ENCODE results near the gene HES7.
"Not testable (repeated sequence)": the region's sequence is repeated elsewhere in the genome, so short reads cannot be mapped to it uniquely, and the experiment has no call there.

Gene HES7

DNA sequence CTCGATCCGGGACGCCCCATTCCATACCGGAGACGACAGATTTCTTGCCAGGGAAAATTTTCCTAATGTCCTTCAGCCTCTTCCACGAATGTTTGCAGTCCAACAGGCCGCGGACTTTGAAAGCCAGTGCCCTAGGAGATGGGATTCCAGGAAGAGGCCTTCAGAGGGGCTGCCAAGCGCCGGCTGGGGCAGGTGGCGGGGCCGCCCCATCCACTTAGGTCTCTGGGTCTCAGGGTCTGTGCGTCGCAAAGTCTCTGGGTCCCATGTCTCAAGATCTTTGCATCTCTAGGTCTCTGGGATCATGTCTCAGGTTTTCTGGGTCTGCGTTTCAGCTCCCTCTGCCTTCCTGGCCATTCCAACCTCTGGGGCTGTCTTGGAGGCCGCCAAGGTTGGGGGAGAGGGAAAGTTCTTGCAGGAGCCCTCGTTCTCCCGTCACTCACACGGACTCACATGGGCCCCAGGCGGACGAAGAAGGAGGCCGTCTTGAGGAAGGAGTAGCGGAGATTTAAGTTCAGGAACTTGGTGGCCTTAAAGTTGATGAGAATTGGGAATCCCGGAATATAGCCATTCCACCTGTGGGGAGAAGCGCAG, 43.6 kb downstream of the HES7 start:
- peak; percentile 61 for TF ChIP-seq CTCF (IDR thresholded peaks at IDR 0.05; ENCODE audit: poor library complexity, severe bottlenecking)
- ATAC-seq (ENCODE audit: low read depth) (no peak), DNase-seq (ENCODE audit: low spot score) (no peak)
- H3K4me3 ChIP-seq (ENCODE audit: severe bottlenecking), result peak overlapping the region; percentile 35
- no peaks in the 10 kb centered on the region for H3K36me3 ChIP-seq (ENCODE audit: low read depth)
- H3K27ac ChIP-seq (ENCODE audit: poor library complexity, severe bottlenecking), result no peak overlapping the region
- no peaks in the 10 kb centered on the region for H3K4me1 ChIP-seq (ENCODE audit: insufficient read depth, poor library complexity, severe bottlenecking)
- H3K9me3 ChIP-seq (ENCODE audit: severe bottlenecking), result no peaks in the 10 kb centered on the region
- H3K27me3 ChIP-seq (ENCODE audit: insufficient read depth, poor library complexity, severe bottlenecking), result no peaks in the 10 kb centered on the region

DNA sequence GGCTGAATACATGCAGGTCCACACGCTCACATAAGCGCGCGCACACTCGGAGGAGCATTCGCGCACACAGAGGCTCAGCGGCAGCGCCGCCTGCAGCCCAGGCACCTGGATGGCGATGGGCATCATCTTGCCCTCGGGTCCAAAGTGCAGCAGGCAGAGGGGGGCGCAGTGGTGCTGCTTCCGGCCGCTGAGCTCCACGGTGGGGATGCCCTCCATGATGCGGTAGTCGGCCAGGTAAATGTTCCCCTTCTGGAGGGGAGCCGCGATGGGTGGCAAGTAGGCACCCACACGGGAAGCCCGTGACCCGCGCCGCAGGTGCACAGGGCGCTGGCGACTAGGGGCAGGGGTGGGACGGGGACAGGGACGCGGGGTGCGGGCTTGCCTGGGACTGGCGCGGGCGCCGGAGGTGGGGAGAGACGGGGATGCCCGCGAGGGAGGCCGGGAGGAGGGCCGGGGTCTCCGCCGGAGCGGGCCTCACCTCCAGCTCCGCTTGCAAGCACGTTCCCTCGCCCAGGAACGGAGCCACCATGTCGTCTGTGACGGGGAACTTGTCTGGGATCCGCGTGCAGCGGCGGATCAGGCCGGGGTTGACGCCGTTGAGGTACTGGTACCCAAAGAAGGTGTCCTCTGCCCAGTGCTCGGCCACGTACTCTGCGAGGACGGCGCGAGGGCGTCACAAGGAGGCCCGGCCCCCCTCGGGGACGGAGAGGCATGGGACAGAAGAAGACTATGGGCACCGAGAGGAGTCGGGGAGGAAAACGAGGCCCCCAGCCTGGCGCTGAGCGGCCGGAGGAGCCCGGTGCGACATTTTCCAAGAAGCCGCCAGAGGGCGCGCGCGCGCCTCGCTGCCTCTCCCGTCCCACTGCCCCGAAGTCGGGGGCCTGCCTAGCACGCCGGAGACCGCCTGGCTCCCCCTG, 44.4 kb downstream of the HES7 start:
- ATAC-seq (ENCODE audit: low read depth), result peak; percentile 76
- Histone ChIP-seq H3K36me3 (ENCODE audit: low read depth) (no peaks in the 10 kb centered on the region), H3K9me3 (ENCODE audit: severe bottlenecking) (no peaks in the 10 kb centered on the region), H3K27me3 (ENCODE audit: insufficient read depth, poor library complexity, severe bottlenecking) (no peaks in the 10 kb centered on the region), H3K27ac (ENCODE audit: poor library complexity, severe bottlenecking) (no peak overlapping the region), H3K4me3 (ENCODE audit: severe bottlenecking) (peak overlapping the region; percentile 35), H3K4me1 (ENCODE audit: insufficient read depth, poor library complexity, severe bottlenecking) (no peaks in the 10 kb centered on the region)
- DNase-seq (ENCODE audit: low spot score), result no peak
- peak; percentile 88 for TF ChIP-seq CTCF (IDR thresholded peaks at IDR 0.05; ENCODE audit: poor library complexity, severe bottlenecking)

GRCh38 chr17:8077939-8078338, 46.0 kb downstream of the HES7 start:
- H3K4me3 ChIP-seq (ENCODE audit: severe bottlenecking); DNase-seq (ENCODE audit: low spot score); H3K4me1 ChIP-seq (ENCODE audit: insufficient read depth, poor library complexity, severe bottlenecking); H3K9me3 ChIP-seq (ENCODE audit: severe bottlenecking); H3K36me3 ChIP-seq (ENCODE audit: low read depth); ATAC-seq (ENCODE audit: low read depth); H3K27ac ChIP-seq (ENCODE audit: poor library complexity, severe bottlenecking); H3K27me3 ChIP-seq (ENCODE audit: insufficient read depth, poor library complexity, severe bottlenecking): not testable (repeated sequence)

- H3K36me3 ChIP-seq (ENCODE audit: low read depth), result no peaks in the 10 kb centered on the region
- H3K4me1 ChIP-seq (ENCODE audit: insufficient read depth, poor library complexity, severe bottlenecking), result no peaks in the 10 kb centered on the region
- no peak for DNase-seq (ENCODE audit: low spot score)
- no peak for ATAC-seq (ENCODE audit: low read depth)
- TF ChIP-seq CTCF (IDR thresholded peaks at IDR 0.05; ENCODE audit: poor library complexity, severe bottlenecking), result no peak
- no peaks in the 10 kb centered on the region for H3K9me3 ChIP-seq (ENCODE audit: severe bottlenecking)
- H3K4me3 ChIP-seq (ENCODE audit: severe bottlenecking), result no peak overlapping the region
- H3K27me3 ChIP-seq (ENCODE audit: insufficient read depth, poor library complexity, severe bottlenecking), result no peaks in the 10 kb centered on the region
- no peak overlapping the region for H3K27ac ChIP-seq (ENCODE audit: poor library complexity, severe bottlenecking)
Measured at GRCh38 chr17:8076502-8077266, 47.2 kb downstream of the HES7 start.

DNA sequence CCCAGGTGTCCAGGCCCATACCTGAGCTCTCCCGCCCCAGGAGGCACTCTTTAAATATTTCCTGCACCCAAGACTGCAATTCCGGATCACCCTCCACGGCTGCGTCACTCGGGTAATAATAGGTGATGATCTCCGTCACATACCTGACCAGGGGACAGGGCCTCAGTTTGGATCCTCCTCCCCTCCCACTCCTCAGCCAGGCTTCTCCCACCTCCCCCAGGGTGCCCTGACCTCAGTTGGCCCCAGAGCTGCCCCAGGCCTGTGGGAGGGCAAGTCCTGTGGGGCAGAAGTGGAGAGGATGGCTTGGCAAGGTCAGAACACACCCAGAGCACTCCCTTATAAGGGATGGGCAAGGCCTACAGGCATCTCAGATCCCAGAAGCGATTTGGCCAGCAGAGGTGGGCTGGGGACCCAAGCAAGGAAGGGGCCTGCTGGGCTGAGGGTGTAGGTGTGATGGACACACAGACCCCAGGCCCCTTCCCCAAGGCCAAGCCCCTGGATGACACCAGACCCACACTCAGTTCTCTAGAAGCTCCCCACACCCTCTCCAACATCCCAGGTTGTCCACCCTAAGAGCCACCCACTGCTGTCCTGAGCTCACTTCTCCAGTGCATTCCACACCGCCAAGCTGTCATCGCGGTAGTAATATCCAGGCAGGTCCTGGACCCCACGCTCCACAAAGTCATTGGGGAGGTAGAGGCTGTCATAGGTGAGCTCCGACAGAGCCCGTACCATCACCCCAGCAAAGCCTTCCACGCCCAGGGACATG, 48.1 kb downstream of the HES7 start:
- H3K27ac ChIP-seq (ENCODE audit: poor library complexity, severe bottlenecking), result no peak overlapping the region
- no peaks in the 10 kb centered on the region for H3K9me3 ChIP-seq (ENCODE audit: severe bottlenecking)
- H3K27me3 ChIP-seq (ENCODE audit: insufficient read depth, poor library complexity, severe bottlenecking), result no peaks in the 10 kb centered on the region
- no peaks in the 10 kb centered on the region for H3K4me1 ChIP-seq (ENCODE audit: insufficient read depth, poor library complexity, severe bottlenecking)
- DNase-seq (ENCODE audit: low spot score) (no peak), ATAC-seq (ENCODE audit: low read depth) (no peak)
- no peak for TF ChIP-seq CTCF (IDR thresholded peaks at IDR 0.05; ENCODE audit: poor library complexity, severe bottlenecking)
- H3K4me3 ChIP-seq (ENCODE audit: severe bottlenecking), result no peak overlapping the region
- no peaks in the 10 kb centered on the region for H3K36me3 ChIP-seq (ENCODE audit: low read depth)

Data from RWPE2 (cell line).